GM19468 (cell line): ENCODE measurements around the gene RHO.

Experiments used
- ATAC-seq: cut with Tn5 transposase; IDR thresholded peaks from one replicate; pipeline ENCODE4 v1.9.1; 2021; ENCODE audit warnings: mild to moderate bottlenecking, moderate library complexity, moderate number of reproducible peaks; ENCODE audit not compliant: unreplicated experiment; ENCODE audit errors: extremely low read depth

RHO gene

DNA sequence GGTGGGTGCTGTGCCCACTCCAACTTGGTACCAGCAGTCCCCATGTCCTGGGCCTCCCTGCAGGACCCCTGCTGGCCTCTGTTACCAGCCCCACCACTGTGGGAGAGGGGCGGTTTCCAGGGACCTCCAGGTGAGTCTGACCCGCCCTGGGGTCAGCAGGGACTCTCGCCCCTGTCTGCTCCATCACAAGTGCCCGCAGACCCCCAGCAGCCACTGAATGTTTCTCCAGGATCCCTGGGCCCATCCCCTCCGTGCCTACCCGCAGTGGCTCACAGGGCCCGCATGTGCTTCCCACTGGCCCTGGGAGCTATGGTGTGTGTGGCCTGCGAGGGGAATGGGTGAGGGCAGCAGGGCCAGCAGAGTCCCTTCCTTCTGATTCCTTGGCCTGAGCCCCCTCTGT, 9.9 kb upstream of the RHO start:
- no peak for ATAC-seq

DNA sequence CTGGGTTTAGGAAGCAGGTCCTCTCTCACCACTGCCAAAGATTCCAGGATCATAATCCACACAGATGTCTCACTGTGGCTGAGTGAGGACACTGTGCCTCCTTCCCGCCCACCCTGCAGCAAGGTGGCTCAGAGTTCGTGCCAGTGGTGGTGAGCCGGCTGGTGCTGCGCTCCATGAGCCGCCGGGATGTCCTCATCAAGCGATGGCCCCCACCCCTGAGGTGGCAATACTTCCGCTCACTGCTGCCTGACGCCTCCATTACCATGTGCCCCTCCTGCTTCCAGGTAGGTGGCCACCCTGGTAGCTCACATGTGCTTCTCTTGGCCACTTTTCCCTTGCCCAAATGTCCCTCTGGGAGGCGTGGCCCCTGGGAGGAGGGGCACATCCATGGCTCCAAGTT, 9.0 kb upstream of the RHO start:
- ATAC-seq = no peak

DNA sequence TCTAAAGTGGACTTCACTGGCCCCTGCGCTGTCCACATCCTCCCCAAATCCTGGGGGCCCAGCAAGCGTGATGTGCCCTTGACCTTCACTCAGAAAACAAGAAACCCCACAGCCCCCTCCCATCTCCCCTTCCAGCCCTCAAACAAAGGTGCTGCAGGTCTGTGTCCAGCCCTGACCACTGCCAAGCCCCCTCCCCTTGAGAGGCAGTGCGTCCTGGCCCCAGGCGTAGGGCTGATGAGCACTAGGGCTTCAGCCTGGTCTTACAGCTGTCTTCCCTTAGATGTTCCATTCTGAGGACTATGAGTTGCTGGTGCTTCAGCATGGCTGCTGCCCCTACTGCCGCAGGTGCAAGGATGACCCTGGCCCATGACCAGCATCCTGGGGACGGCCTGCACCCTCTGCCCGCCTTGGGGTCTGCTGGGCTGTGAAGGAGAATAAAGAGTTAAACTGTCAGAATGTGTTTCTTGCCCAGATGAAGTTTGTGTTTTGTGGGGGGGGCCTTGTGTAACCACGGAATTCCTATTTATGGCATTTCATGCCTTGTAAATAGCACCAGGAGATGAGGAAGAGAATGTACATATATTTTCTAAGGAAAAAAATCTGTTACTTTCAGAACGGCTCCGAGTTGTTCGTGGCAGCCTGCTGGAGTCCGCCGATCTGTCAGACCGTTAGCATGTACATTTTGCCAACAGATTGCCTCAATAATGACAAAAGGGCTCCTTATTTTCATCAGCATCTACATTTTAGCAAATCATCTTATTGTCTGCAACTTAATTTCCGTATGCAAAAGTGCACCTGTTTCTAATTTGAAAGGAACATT, 8.3 kb upstream of the RHO start:
- ATAC-seq = no peak

DNA sequence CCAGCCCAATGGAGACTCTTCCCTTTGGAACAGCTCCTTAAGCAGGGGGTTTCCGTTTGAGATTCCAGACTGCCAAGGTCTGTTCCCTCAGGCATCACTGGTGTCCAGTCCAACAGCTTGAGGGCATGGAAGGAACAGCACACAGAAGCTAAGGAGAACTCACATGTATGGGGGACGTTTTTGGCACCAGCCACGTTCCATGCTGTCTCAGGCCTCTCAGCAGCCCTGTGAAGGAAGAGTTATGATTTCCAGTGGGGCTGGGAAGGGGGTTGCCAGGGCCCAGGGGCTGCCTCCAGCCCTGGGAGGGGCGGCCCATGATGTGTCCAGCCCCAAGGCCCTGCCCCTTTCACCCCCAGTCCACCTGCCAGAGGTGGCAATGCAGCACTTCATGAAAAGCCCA, 7.5 kb upstream of the RHO start:
- no peak for ATAC-seq

DNA sequence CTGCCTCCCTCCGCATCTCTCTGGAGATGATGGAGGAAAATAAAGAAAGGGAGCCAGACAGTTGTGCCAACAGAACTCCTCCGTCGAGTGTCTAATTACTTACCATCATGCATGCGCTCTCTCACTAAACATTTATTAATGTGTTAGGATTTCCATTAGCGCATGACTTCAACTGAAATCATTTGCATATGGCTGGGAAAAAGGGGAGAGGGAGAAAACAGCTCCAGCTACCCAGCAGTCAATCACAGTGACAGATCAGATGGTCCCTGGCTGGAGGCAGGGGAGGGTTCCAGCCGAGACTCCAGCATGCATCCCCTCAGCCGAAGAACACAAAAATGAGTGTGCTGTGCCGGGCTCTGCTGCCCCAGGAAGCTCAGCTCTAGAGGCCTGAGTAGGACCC, 6.8 kb upstream of the RHO start:
- ATAC-seq = no peak

DNA sequence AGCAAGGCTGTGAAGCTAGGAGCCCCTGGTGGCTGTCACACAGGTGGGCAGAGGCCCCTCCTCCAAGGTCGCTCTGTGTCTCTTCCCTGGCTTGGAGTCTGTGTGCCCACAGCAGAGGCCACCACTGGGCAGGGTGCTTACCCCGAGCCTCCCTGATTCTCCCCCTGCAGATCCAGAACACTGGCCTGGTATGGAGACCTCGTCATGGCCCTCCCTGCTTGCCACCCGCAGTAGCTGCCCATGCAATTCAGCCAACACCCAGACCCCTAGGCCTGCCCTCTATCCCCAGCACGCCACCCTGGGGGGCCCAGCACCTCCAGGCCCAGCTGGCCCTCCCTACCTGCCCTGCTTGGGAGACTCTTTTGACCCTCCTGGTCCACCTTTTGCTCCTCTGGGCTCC, 5.5 kb upstream of the RHO start:
- ATAC-seq = no peak

DNA sequence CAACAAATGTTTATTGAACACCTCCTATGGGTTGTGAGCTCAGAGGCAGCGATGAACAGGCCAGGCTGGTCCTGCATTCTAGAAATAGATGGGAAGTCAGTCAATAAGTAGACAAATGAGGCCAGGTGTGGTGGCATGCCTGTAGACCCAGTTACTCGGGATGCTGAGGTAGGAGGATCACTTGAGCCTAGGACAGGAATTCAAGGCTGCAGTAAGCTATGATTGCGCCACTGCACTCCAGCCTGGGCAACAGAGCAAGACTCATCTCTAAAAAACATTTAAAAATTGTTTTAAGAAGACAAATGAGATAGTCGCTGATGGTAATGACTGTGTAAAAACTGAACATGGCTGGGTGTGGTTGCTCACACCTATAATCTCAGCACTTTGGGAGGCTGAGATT, 4.4 kb upstream of the RHO start:
- ATAC-seq = no peak

DNA sequence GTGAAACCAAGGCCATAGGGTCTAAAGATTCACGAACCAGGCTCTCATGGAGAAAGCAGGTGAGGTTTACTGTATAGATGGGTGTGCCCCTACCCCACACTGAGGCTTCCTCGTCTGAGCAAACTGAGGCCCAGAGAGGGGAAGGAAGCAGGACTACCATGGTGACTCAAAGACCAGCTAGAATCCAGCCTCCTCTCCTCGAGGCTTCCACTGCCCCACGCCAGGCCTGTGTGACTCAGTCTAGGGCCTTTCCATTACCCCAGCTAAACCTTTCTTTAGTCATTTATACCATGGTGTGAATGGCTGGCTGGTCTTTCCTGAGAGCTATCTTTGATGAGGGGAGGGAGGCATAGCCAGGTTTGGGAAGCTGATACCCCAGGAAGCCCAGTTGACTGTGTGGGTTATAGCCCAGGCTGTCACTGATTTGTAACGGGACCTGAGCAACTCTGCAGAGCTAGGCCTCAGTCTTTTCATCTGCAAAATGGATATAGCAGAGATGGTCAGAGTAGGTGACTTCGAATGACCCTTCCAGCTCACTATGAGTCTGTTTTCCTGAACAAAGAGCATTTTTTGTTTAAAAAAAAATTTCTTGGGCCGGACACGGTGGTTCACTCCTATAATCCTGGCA, 3.0 kb upstream of the RHO start:
- ATAC-seq = no peak

DNA sequence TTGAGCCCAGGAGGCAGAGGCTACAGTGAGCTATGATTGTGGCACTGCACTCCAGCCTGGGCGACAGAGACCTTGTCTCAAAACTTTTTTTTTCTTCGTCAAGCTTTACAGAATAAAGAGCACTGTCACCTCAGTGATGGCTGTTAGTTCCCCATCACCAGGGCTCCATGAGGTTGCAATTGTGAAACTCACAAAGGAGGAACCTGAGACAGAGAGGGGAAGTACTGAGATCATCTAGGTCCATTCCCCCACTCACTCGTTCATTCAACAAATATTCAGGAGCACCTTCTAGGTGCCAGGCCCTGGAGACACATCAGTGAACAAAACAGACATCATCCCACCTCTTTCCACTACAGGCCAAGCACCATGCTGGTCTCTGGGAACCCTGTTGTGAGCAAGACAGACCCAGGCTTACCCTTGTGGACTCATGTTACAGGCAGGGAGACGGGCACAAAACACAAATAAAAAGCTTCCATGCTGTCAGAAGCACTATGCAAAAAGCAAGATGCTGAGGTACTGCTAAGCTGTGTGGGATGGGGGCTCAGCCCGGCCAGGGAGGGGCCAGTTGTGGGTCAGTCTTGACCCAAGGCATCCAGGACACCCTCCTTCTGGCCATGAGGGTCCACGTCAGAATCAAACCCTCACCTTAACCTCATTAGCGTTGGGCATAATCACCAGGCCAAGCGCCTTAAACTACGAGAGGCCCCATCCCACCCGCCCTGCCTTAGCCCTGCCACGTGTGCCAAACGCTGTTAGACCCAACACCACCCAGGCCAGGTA, 2.1 kb upstream of the RHO start:
- ATAC-seq = peak; percentile 75

DNA sequence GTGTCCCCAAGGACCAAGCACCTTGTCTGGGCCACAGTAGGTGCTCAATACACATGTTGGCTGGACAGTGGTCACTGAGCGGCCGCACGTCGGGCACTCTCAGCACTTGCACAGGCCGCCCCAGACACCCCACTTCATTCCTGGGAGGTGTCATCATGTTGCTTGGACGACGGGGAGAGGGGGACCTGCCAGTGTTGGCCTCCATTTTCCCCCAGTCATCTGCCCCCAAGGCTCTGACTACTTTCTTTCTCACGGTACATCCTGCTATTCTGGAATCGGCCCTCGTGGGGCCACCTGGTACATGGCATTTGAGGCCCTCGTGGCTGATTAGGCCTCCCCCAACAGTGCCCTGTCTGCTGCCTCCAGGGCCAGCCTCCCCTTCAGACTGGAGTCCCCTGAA, 1.2 kb upstream of the RHO start:
- no peak for ATAC-seq

DNA sequence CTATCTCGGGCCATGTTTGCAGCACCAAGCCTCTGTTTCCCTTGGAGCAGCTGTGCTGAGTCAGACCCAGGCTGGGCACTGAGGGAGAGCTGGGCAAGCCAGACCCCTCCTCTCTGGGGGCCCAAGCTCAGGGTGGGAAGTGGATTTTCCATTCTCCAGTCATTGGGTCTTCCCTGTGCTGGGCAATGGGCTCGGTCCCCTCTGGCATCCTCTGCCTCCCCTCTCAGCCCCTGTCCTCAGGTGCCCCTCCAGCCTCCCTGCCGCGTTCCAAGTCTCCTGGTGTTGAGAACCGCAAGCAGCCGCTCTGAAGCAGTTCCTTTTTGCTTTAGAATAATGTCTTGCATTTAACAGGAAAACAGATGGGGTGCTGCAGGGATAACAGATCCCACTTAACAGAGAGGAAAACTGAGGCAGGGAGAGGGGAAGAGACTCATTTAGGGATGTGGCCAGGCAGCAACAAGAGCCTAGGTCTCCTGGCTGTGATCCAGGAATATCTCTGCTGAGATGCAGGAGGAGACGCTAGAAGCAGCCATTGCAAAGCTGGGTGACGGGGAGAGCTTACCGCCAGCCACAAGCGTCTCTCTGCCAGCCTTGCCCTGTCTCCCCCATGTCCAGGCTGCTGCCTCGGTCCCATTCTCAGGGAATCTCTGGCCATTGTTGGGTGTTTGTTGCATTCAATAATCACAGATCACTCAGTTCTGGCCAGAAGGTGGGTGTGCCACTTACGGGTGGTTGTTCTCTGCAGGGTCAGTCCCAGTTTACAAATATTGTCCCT, 1.2 kb downstream of the RHO start:
- ATAC-seq = no peak

DNA sequence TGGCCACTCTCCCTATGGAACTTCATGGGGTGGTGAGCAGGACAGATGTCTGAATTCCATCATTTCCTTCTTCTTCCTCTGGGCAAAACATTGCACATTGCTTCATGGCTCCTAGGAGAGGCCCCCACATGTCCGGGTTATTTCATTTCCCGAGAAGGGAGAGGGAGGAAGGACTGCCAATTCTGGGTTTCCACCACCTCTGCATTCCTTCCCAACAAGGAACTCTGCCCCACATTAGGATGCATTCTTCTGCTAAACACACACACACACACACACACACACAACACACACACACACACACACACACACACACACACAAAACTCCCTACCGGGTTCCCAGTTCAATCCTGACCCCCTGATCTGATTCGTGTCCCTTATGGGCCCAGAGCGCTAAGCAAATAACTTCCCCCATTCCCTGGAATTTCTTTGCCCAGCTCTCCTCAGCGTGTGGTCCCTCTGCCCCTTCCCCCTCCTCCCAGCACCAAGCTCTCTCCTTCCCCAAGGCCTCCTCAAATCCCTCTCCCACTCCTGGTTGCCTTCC, 1.9 kb downstream of the RHO start:
- no peak for ATAC-seq

DNA sequence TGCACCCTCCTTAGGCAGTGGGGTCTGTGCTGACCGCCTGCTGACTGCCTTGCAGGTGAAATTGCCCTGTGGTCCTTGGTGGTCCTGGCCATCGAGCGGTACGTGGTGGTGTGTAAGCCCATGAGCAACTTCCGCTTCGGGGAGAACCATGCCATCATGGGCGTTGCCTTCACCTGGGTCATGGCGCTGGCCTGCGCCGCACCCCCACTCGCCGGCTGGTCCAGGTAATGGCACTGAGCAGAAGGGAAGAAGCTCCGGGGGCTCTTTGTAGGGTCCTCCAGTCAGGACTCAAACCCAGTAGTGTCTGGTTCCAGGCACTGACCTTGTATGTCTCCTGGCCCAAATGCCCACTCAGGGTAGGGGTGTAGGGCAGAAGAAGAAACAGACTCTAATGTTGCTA, 2.4 kb downstream of the RHO start:
- no peak for ATAC-seq

DNA sequence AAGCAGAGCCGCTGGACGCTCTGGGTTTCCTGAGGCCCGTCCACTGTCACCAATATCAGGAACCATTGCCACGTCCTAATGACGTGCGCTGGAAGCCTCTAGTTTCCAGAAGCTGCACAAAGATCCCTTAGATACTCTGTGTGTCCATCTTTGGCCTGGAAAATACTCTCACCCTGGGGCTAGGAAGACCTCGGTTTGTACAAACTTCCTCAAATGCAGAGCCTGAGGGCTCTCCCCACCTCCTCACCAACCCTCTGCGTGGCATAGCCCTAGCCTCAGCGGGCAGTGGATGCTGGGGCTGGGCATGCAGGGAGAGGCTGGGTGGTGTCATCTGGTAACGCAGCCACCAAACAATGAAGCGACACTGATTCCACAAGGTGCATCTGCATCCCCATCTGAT, 3.3 kb downstream of the RHO start:
- ATAC-seq = no peak

DNA sequence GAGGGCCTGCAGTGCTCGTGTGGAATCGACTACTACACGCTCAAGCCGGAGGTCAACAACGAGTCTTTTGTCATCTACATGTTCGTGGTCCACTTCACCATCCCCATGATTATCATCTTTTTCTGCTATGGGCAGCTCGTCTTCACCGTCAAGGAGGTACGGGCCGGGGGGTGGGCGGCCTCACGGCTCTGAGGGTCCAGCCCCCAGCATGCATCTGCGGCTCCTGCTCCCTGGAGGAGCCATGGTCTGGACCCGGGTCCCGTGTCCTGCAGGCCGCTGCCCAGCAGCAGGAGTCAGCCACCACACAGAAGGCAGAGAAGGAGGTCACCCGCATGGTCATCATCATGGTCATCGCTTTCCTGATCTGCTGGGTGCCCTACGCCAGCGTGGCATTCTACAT, 3.8 kb downstream of the RHO start:
- ATAC-seq = no peak

DNA sequence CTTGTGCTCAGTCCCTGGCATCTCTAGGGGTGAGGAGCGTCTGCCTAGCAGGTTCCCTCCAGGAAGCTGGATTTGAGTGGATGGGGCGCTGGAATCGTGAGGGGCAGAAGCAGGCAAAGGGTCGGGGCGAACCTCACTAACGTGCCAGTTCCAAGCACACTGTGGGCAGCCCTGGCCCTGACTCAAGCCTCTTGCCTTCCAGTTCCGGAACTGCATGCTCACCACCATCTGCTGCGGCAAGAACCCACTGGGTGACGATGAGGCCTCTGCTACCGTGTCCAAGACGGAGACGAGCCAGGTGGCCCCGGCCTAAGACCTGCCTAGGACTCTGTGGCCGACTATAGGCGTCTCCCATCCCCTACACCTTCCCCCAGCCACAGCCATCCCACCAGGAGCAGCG, 5.0 kb downstream of the RHO start:
- ATAC-seq = no peak

DNA sequence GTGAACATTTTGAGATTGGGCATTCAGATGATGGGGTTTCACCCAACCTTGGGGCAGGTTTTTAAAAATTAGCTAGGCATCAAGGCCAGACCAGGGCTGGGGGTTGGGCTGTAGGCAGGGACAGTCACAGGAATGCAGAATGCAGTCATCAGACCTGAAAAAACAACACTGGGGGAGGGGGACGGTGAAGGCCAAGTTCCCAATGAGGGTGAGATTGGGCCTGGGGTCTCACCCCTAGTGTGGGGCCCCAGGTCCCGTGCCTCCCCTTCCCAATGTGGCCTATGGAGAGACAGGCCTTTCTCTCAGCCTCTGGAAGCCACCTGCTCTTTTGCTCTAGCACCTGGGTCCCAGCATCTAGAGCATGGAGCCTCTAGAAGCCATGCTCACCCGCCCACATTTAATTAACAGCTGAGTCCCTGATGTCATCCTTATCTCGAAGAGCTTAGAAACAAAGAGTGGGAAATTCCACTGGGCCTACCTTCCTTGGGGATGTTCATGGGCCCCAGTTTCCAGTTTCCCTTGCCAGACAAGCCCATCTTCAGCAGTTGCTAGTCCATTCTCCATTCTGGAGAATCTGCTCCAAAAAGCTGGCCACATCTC, 6.1 kb downstream of the RHO start:
- ATAC-seq = no peak

DNA sequence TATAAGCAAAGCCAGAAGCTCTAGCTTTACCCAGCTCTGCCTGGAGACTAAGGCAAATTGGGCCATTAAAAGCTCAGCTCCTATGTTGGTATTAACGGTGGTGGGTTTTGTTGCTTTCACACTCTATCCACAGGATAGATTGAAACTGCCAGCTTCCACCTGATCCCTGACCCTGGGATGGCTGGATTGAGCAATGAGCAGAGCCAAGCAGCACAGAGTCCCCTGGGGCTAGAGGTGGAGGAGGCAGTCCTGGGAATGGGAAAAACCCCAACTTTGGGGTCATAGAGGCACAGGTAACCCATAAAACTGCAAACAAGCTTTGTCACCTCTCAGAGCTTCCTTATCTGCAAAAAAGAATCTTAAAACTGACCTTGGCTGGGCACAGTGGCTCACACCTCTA, 6.6 kb downstream of the RHO start:
- no peak for ATAC-seq

DNA sequence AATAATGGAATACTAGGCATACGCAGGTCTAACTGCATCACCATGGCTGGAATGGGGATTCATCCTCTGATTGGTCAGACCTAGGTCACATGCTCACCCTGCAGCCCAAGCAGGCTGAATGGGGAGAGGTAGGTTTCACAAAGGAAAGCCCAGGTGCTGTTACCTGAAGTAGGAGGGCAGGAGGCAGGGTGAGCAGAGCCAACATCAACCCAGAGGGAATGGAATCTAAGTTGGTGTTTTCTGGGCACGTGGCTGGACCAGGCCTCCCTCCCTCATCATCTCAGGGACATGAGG, 7.9 kb downstream of the RHO start:
- ATAC-seq = no peak

DNA sequence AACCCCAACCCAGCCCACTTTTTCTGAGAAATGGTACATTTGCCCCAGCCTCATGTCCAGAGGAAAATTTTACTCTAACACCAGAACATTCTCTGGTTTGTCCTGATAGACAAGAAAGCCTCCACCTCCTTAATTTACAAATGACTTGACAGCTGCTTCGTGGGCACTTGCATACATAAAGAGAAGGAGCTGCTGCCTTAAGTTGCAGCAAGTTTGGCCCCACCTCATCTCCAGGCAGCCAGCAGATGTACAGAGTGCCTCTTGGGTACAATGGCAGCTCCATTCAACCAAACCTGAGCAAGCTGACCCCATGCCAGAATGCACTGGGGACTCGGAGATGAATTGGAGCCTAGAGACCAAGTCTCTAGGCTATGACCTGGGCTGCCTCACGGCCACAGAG, 8.4 kb downstream of the RHO start:
- no peak for ATAC-seq
